NT2/D1 (cell line): ENCODE results near the gene BCO2.

Experiments used
- SUZ12 ChIP-seq: IDR thresholded peaks from 2 replicates; pipeline ENCODE4 v1.6.1; 2011; ENCODE audit not compliant: insufficient read length, insufficient read depth; ENCODE audit errors: extremely low read depth
- YY1 ChIP-seq: IDR thresholded peaks from 2 replicates; pipeline ENCODE4 v1.6.1; 2011; ENCODE audit not compliant: insufficient read length, insufficient read depth
- ZNF274 ChIP-seq: IDR thresholded peaks from 2 replicates; pipeline ENCODE4 v1.6.1; 2011; ENCODE audit warnings: mild to moderate bottlenecking, low read depth, low read length

- TF ChIP-seq ZNF274 (no peak), YY1 (no peak), SUZ12 (no peak)
Observed at GRCh38 chr11:112226831-112227401, 51.6 kb downstream of the BCO2 start.
